ENCODE measurements around the gene EPHB3.

- TF ChIP-seq CTCF (IDR thresholded peaks at IDR 0.05) (no peak), POLR2AphosphoS5 (IDR thresholded peaks at IDR 0.05; ENCODE audit: low read depth, low read length) (no peak), SIN3A (IDR thresholded peaks at IDR 0.05; ENCODE audit: borderline replicate concordance, insufficient read depth, low read depth, low read length) (no peak)
Measured at GRCh38 chr3:184514171-184514490, 47.5 kb upstream of the EPHB3 start.

Data from Panc1 (cell line).